Panc1 (cell line): Measurements from ENCODE around the gene RRAGA.

Experiments used
- POLR2AphosphoS5 ChIP-seq: IDR thresholded peaks from 2 replicates; pipeline ENCODE4 v1.6.1; 2012; ENCODE audit warnings: mild to moderate bottlenecking, low read depth, low read length, moderate library complexity
- SIN3A ChIP-seq: IDR thresholded peaks from 2 replicates; pipeline ENCODE4 v1.6.1; 2012; ENCODE audit warnings: low read depth, mild to moderate bottlenecking, low read length, moderate library complexity, borderline replicate concordance; ENCODE audit not compliant: insufficient read depth
- TCF7L2 ChIP-seq: IDR thresholded peaks from 2 replicates; pipeline ENCODE4 v1.6.1; 2011; ENCODE audit warnings: mild to moderate bottlenecking, low read depth, low read length, inconsistent platforms
- TF ChIP-seq, protein P1 (sequence below): fragments of 450-650 bp; IDR thresholded peaks from 2 replicates; pipeline ENCODE4 v1.5.1; 2017; ENCODE audit warnings: mild to moderate bottlenecking
- TF ChIP-seq, protein P2 (sequence below), 2 experiments: IDR thresholded peaks; 2 replicates each; pipeline ENCODE4 v1.6.1; 2011 to 2012; ENCODE audit warnings: low read depth in 2 of 2, control low read depth in 1 of 2, low read length in 1 of 2, mild to moderate bottlenecking in 1 of 2, moderate library complexity in 1 of 2; ENCODE audit not compliant: insufficient read depth in 1 of 2

DNA sequence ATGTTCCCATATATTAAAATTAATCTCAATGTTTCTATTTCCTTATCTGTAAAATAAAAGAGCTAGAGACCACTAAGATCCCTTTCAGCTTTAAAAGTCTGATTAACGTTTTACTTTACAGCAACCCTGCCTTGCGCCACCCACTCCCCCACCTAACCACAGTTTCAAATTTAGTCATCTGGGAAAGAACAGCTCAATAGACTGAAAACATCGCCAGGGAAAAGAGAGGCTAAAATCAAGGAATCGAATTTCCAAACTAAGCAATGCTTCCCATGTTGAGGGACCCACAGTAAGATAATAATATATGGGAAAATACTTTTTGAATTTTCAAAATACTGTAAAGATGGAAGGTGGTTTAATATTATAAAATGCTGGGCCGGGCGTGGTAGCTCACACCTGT is 22.9 kb upstream of the RRAGA start:
- TF ChIP-seq, protein P1, sequence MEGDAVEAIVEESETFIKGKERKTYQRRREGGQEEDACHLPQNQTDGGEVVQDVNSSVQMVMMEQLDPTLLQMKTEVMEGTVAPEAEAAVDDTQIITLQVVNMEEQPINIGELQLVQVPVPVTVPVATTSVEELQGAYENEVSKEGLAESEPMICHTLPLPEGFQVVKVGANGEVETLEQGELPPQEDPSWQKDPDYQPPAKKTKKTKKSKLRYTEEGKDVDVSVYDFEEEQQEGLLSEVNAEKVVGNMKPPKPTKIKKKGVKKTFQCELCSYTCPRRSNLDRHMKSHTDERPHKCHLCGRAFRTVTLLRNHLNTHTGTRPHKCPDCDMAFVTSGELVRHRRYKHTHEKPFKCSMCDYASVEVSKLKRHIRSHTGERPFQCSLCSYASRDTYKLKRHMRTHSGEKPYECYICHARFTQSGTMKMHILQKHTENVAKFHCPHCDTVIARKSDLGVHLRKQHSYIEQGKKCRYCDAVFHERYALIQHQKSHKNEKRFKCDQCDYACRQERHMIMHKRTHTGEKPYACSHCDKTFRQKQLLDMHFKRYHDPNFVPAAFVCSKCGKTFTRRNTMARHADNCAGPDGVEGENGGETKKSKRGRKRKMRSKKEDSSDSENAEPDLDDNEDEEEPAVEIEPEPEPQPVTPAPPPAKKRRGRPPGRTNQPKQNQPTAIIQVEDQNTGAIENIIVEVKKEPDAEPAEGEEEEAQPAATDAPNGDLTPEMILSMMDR = no peak
- TF ChIP-seq, protein P2, sequence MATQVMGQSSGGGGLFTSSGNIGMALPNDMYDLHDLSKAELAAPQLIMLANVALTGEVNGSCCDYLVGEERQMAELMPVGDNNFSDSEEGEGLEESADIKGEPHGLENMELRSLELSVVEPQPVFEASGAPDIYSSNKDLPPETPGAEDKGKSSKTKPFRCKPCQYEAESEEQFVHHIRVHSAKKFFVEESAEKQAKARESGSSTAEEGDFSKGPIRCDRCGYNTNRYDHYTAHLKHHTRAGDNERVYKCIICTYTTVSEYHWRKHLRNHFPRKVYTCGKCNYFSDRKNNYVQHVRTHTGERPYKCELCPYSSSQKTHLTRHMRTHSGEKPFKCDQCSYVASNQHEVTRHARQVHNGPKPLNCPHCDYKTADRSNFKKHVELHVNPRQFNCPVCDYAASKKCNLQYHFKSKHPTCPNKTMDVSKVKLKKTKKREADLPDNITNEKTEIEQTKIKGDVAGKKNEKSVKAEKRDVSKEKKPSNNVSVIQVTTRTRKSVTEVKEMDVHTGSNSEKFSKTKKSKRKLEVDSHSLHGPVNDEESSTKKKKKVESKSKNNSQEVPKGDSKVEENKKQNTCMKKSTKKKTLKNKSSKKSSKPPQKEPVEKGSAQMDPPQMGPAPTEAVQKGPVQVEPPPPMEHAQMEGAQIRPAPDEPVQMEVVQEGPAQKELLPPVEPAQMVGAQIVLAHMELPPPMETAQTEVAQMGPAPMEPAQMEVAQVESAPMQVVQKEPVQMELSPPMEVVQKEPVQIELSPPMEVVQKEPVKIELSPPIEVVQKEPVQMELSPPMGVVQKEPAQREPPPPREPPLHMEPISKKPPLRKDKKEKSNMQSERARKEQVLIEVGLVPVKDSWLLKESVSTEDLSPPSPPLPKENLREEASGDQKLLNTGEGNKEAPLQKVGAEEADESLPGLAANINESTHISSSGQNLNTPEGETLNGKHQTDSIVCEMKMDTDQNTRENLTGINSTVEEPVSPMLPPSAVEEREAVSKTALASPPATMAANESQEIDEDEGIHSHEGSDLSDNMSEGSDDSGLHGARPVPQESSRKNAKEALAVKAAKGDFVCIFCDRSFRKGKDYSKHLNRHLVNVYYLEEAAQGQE (IDR thresholded peaks at IDR 0.05; ENCODE audit: insufficient read depth in 1 of 2, low read depth in 2 of 2, low read length in 1 of 2) = no peak
- no peak for TF ChIP-seq SIN3A
- TF ChIP-seq TCF7L2 = no peak
- no peak for TF ChIP-seq POLR2AphosphoS5
